ENCODE results near the gene CD93.

The CD93 gene

DNA sequence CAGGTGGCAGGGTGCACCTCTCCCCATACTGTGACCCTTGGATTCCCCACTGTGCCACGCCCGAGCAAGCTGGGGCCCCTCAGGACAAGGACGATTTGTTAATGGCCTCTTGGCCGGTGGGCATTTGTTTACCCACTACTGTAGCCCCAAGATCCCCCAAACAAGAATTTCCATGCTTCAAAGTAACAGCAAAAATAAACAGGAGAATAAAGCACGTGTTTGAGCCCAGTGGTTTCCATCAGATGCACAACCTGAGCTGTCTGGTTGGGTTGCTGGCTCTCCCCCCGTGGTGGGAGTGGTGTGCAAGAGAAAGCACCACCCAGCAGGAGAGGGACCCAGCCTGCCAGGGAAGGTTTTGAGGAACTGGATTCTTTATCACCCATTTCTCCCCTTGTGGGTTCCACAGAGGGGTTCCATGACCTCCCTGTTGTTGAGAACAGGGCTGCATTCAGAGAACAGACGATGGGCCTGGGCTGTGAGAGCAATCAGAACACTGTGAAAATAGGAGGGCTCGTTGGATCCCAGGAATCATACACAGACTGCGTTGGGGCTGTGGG lies 4.8 kb downstream of the CD93 start:
- DNase-seq: no peak

DNA sequence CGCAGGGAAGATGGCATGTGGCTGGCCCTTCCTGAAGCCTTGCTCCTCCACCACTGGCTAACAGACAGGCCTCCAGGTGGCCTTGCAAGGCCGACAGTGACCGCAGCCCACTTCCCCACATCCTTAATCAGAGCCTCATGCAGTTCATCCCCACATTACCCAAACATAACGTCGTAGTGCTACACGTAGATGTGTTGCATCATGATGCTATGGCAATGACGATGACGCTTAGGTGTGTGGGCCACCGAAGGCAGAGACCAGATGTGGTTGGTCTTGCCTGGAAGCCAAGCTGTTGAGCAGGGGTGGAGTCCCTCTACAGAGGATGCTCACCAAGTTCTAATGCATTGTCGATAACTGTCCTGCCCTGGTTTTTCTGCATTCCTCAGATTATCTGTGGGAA lies 5.6 kb downstream of the CD93 start:
- no peak for DNase-seq

DNA sequence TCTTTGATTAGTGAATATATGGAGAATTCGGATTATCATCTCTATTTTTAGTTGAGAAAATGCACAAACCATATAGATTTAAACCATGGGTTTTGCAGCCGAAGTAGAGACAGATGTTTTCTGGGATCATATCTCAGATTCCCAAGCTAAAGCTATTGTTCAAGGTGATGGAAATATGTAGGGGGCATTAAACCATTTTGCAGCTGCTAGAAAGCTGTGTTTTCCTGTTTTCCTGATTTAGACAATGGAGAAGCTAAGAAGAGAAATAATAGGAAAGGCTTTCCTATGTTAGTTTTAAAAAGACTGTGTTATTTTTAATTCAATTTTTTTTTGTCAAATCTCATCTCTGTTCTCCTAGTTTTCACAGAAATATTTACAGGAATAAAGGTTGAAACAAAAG lies 6.2 kb downstream of the CD93 start:
- DNase-seq: no peak

DNA sequence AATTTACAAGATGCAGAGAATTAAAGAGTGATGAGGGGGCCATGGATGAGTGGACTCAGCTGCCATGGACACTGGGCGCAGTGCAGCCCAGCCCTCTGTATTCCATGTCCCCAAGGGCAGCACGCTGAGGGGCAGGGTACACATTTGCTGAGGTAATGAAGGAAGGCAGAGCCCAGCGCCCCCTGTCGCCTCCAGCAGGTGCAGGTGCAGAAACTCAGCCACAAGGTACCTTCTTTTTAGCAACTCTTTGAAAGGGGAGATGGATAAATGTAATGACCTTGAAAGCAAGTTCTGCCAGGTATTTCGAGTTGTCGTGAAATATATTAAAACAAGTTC lies 7.1 kb downstream of the CD93 start:
- DNase-seq: no peak

DNA sequence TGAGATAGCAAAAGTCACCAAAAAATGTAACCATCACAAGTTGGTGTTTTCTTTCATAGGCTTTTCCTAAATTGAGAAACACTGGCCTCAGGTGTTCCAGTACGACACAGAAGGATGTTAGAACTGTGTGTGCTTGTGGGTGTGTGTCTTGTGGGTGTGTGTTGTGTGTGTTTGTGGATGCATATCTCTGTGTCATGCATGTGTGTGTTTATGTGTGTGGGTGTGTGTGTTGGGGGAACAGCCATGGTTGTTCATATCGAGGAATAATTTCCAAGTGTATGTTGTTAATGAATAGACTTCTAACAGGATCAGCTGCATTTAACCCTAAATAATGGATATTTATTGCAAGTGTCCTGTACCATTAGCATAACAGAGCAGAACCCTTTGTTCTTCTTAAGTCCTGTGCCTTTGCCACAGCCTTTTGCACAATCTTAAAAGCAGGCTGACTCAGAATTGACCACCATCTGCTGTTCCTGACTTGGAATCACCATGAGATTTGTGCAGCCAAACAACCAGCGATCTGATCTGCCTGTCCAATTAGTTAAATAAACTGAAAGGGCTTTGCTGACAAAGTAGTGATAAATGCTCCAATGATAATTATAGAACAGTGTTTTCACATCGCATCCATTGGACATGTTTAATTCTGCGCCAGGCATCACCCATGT lies 7.6 kb downstream of the CD93 start:
- no peak for DNase-seq

DNA sequence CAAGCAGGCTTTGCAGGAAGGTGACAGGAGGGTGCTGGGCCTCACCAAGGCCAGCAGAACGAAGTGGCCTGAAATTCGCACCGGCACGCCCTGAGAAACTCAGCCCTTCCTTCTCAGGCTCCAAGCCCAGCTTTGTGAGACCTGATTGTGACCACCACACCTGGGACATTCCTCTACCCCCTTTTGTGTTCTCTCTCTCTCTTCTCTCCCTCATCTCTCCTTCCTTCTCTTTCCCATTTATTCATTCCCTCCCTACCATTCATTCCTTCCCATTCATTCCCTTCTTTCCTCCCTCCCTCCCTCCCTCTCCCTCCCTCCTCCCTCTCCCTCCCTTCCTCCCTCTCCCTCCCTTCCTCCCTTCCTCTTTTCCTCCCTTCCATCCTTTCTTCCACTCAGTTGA lies 8.8 kb downstream of the CD93 start:
- DNase-seq: no peak

DNA sequence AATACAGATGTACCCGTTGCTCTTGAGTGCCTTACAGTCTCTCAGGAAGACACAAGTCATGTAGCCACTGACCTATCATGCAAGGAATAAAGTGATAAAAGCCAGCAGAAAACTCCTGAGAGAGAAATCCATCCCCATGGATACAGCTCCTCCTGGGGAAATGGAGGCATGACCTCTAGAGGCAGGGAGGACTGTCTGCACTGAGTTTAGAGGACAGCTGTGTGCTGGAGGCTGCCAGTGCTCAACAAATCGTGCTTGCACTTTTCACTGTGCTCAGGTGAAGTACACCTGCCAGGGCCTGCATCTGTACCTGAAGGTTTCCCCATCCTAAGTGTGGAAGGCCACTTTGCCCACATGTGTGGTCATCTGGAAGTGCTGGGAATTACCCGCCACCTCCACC lies 12.1 kb downstream of the CD93 start:
- DNase-seq: no peak

DNA sequence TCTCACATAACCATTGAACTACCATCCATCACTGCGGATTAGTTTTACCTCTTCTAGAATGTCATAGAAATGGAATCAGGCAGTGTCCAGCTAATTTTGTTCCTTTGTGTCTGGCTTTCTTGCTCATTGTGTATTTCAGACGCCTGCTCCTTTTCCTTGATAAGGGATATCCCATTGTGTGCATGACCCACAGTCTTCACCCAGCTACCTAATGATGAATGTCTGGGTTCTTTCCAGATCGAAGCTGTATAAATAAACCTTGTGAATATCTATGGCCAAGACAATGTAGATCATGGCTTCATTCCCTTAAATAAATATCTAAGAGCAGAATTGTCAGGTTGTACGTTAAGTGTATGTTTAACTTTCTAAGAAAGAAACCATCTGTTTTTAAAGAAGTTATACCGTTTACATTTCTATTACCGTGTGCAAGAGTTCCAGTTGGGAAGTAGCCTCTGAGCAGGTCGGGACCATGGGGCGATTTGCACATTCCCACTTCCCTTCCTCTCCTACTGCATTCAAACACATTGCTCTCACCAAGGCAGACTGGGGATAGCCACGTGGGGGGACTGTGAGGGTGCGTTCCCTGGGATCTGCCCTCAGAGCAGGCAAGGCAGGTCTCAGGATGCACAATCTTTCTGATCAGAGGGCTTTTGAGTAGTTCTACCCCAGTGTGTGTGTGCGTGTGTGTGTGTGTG lies 13.1 kb downstream of the CD93 start:
- no peak for DNase-seq

DNA sequence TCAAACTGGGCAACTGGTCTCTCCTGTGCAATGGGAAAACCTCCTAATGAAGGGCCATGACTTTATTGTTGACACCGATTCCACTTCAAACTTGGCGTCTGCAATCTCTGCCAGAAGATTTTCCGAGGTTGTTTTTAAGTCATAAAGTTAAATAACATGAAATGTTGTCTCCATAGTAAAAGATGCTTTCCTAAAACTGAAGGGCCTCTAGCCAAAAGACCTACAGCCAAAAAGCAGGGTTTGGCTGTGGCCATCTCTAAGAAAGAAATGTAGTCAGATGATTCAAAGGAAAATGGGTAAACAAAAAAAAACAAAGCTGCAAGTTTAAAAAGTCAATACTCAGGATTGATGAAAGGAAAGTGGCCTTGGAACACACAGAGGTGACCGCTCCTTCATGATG lies 14.1 kb downstream of the CD93 start:
- no peak for DNase-seq

DNA sequence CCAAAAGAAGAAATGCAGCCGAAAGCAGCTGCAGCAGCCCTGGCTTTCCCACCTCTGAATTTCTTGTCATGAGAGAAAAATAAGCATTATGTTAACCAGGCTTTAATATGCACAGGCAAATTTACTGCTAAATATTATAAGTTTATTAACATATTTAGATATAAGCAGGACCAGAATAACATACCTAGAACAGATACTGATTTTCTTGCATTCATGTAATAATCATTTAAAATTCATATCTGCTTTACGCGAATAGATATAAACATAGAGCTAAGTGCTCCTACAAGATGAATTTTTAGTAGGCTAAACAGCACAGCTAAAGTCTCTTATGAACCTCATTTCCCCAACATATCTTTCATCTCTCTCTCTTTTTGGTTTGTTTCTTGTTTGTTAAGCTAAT lies 14.7 kb downstream of the CD93 start:
- no peak for DNase-seq

DNA sequence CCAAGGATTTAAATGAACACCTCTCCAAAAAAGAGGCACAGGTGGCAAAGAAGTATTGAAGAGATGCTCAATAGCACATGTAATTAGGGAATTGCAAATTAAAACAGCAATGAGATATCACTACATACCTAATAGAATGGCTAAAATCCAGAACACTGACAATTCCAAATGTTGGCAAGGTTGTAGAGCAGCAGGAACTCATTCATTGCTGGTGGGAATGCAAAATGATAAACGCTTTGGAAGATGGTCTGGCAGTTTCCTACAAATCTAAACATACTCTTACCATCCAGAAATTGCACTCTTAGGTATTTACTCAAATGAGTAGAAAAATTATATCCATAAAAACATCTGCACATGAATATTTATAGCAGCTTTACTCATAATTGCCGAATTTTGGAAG lies 17.0 kb downstream of the CD93 start:
- DNase-seq: no peak

DNA sequence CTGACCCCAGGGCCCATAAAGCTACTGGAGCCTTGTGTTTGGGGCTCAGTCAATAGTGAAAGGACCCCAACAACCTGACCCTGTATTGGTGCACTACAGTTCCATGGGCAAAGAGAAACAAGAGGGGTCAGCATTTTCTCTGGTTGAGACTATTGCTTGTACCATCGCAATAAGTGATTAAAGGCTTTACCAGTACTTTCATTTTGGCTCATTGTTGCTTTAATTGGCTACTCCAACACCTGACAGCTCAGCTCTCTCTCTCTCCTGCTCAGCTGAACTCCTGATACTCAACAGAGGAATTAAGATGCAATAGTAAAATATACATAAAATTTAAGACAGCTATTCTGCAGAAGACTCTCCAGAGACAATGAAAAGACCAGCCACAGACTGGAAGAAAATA lies 17.8 kb downstream of the CD93 start:
- no peak for DNase-seq

DNA sequence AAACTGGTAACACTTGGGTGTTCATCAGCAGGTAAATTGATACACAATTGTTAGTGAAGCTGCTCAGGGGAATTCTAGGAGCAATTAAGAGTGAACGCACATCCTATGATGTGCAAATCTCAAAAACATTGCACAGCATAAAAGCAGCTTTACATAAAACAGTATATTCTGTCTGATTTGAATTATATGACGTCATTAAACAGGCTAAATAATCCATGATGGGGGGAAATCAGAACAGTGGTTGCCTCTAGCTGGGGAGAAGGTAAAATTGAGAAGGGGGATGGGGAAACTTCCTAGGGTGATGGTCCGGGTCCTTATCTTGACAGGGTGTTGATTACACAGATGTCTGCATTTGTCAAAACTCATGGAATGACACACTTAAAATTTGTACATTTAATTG lies 19.4 kb downstream of the CD93 start:
- DNase-seq: no peak

DNA sequence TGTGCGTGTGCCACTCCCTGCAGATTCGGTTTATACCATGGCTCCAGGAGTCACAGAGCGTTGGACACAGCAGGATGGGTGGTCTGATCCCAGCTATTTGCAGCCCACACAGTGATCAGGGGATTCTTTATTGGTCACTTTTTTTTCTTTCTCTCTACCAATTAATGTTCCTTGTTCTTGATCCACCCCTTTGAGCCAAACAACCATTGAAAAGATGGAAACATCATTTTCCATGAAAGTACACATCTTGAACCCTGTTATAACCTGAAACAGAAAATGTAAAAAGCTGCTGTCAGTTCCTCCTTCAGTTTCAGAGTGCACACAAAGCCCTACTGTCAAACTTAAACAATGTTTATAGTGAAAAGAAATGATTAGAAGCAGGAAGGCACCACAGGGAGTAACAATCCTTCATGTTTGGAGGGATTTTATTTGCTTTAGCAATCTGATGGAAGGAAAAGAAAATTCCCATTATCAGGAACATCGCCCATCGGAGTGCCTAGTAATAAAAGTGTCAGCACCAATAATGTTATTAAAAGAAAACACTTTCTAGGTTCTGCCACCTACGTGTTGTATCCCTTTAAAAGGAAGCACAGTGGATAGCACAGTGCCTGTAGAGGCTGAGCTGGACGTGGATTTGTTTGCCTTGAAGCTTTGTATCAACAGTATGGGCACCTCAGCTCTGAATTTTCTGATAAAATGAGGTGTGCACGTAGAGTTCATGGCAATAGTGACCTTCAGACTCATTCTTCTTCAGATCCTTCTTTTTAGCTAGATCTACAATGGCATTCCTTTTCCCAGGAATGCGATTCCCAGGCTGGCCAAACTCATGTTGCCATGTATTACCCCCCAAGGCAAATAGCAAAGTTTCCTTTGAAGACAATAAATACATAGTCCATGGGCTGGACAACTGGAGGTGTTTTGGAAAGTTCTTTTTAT lies 20.6 kb downstream of the CD93 start:
- DNase-seq: no peak

DNA sequence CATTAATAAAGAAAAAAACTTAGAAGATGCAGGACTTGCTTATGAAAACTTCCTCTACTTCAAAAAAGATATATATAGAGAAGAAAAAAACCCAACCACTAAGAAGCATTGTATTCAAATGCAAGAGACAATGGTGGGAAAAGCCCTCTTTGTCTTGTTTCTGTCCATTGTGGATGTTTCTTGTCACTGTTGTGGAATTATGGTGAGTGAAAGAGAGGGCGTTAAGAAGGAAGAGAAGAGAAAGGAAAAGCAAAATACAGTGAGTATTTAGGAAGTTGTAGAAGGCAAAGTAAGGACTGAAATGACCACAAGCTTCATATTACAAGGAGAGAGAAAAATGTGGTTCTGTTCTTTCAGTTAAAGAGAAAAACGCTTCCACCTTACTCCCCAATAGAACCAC lies 22.5 kb downstream of the CD93 start:
- no peak for DNase-seq

DNA sequence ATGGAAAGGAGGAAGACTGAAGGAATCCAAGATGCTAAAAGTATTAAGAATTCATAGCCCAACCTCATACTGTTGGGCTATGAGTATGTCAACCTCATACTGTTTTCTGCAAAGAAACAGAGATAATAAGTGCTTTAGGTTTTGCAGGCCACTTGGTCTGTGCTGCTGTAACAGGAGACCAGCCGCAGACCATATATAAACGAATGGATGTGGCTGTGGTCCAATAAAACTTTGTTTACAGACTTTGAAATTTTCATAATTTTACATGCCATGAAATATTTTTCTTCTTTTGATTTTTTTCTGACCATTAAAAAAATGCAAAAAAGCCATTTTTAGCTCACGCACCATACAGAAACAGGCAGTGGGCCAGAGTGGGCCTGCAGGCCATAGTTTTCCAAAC lies 23.0 kb downstream of the CD93 start:
- DNase-seq: no peak

DNA sequence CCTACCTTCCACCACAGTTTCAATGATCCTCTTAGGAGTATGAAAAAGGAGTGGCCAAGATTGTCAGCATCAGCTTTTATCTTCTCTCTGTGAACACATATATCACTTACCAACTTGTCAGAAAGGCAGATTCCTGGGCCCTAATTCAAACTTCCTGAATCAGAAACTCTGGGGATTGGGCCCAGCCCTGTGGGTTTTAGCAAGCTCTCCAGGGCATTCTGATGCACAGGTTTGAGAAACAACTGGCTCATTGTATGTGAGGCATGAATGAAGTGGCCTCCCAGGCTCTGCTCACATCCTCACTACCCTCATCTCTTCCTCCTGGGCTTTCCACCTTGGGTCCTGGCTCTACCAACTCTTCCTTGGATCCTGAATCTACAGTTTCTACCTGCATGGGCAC lies 23.5 kb downstream of the CD93 start:
- DNase-seq: no peak

DNA sequence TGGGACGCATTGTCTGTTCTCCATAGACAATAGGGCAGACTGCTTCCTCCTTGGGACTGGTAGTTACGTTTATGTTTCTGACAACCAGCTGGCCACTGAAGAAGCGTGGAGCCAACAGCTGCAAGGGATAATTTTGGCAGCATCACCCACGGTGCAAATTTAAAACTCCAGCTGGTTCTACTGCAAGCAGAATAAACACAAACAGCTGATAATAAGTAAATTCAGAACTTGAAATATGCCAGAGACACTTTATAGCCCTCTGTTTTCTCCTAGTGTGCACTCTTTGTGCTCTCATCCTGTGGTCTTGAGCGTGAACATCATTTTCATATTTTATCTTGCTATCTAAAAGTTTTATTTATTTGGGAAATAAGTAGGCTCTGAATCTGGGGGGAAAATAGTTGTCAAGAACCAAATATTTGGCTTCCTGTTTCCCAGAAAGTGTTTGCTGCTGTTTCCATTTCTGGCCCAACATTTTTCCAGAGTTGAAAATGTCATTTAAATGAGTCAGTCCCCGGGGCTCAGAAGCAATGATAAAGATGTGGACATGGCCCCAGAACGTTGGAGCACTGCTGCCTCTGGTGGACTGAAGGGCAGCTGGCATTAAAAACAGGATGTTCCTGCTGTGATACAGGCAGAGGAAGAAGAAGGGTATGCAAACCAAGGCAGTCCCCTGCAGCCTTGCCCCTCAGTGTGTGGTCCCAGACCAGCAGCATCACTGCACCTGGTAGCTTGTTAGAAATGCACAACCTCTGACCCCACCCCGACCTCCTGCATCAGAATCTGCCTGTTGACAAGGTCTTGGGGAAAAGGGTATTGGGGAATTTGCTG lies 24.2 kb downstream of the CD93 start:
- DNase-seq: no peak

DNA sequence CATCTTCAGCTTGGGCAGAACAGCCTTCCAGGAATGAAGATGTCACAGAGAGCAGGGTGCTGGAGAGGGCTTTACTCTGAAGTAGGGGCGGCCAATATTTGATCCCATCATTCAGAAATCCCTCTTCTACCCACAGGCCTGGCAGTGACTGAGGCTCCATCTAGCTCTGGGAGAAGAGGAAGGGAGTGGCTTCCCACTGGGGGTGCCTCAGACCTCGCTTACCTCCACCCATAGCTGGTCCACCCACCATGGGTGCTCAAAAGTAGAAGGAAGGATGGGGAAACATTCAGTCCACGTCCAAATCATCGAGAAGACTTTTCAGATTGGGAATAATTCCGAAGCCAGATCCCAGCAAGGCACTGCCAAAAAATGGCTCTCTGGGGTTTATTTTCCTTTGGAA lies 24.9 kb downstream of the CD93 start:
- DNase-seq: no peak

DNA sequence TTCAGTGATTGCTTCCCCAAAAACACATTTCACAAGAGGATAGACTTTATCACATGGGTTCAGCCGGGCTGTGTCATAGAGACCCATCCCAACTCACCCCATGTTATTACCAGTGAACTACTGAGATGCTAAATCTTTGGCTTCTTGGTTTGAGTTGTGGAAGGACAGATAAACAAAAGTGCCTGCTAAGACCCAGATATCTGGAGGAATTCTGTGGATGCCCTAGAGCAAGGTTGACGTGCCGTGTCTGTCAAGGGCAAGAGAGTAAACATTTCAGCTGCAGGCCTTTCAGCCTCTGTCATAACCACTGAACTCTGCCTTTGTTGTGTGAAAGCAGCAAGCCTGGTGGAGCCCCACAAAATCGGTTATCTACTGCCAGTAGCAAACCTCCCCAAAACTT lies 25.5 kb downstream of the CD93 start:
- DNase-seq: no peak

DNA sequence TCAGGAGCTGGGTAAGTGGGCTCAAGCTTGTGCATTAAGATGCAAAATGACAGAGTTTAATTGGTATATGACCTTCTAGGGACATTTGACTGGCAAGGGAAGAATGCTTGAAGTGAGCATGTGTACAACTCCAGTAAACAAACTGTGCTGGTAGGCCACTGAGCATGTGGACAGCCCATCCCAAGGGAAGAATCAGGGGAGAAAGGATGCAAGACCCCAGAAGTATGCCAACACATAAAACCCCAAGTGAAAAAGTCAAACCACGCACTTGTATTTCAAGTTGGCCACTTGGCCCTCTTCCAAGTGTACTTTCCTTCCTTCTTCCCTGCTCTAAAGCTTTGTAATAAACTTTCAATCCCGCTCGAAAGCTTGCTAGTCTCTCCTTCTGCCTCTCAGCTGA lies 26.3 kb downstream of the CD93 start:
- DNase-seq: no peak

DNA sequence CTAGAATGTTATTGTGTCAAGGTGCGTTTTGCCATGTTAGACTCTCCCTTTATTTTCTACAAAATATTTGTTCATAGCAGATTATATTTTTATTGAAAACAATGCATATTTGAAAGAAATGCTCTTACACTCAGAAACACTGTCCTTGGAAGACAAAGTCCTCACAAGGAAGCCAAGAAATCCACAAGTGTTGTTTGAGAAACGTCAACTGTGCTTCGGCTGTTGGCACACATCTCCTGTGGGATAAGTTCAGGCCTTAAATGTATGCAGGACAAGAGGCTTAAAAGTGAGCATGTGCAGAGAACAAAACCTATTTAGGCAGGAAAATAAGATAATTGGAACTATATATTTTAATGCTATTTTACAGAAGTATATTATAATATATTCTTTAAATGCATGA lies 27.1 kb downstream of the CD93 start:
- DNase-seq: no peak

DNA sequence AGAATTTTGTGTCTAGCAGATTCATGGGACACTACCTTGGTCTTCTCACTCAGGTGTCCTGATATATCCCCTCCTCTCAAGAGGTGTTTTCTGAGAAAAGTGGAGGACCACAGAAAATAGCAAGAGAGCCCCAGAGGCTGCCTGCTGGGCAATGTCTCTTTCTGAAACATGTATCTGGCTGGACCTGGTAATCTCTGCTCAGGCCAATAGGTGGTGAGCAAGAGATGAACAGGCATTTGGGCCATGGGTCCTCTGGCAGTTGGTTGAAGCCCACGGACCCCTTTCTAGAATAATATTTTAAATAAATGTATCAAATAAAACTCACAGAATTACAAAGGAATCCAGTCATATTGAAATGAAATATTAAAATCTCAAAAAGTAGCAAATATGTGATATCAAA lies 27.9 kb downstream of the CD93 start:
- no peak for DNase-seq

Measured in activated CD4-positive, alpha-beta T cell treated with anti-CD3 and anti-CD28 coated beads, Interleukin-2, Interleukin-6, amounts not matched to agents 100 ng/mL and 50 ng/mL, durations not matched to agents 16 hours and 8 hours (primary cell).